WTC11 (cell line): ENCODE measurements around the gene LRRFIP1. TPM values are rescaled to one million over a fixed set of nuclear protein-coding genes. Genes with fewer than 3 reads are reported as not detected.
"Not testable (repeated sequence)": the region's sequence is repeated elsewhere in the genome, so short reads cannot be mapped to it uniquely, and the experiment has no call there.

Experiments used
- ATAC-seq: fragments of 200-7000 bp; cut with Tn5 transposase; 2 replicates; pipeline ENCODE4 v1.10.0; 2021; ENCODE audit warnings: mild to moderate bottlenecking, moderate library complexity
- CTCF ChIA-PET: fragments of 300-600 bp; sonication (Branson Sonifier 250); formaldehyde crosslinking; loops from one replicate; lab custom pipeline; 2021; ENCODE audit warnings: antibody characterized with exemption; lab: Charles Lee
- POLR2A ChIA-PET: fragments of 350-600 bp; sonication (Branson Sonifier 250); formaldehyde crosslinking; loops from one replicate; lab custom pipeline; 2021; ENCODE audit warnings: antibody characterized with exemption; lab: Charles Lee
- DNase-seq: peaks from one replicate; pipeline ENCODE4 v3.0.0; 2021; ENCODE audit warnings: low spot score
- H3K27ac Mint-ChIP-seq: 2 replicates; pipeline ENCODE4 v1.8.0; 2021; ENCODE audit warnings: mixed read lengths
- H3K27me3 Mint-ChIP-seq: 2 replicates; pipeline ENCODE4 v1.8.0; 2021; ENCODE audit warnings: low read depth, mild to moderate bottlenecking, moderate library complexity, mixed read lengths
- H3K36me3 Mint-ChIP-seq: 2 replicates; pipeline ENCODE4 v1.8.0; 2021; ENCODE audit warnings: mixed read lengths
- H3K4me1 Mint-ChIP-seq: 2 replicates; pipeline ENCODE4 v1.8.0; 2022; ENCODE audit warnings: mixed read lengths
- H3K4me3 Mint-ChIP-seq: 2 replicates; pipeline ENCODE4 v1.8.0; 2021; ENCODE audit warnings: mild to moderate bottlenecking, moderate library complexity, mixed read lengths
- H3K9me3 Mint-ChIP-seq: 2 replicates; pipeline ENCODE4 v1.8.0; 2021; ENCODE audit warnings: mixed read lengths
- ATF1 ChIP-seq: sonication (generic); formaldehyde crosslinking; IDR thresholded peaks from 2 replicates; pipeline ENCODE4 v1.8.1; 2023; ENCODE audit warnings: mild to moderate bottlenecking, moderate library complexity, missing genetic modification reagents
- ATF6 ChIP-seq: sonication (generic); formaldehyde crosslinking; IDR thresholded peaks from 2 replicates; pipeline ENCODE4 v1.8.1; 2023; ENCODE audit warnings: mild to moderate bottlenecking, missing genetic modification reagents
- FOXJ3 ChIP-seq: sonication (generic); formaldehyde crosslinking; IDR thresholded peaks from 2 replicates; pipeline ENCODE4 v1.9.0; 2021; ENCODE audit warnings: missing genetic modification reagents, mild to moderate bottlenecking, borderline replicate concordance
- FOXP4 ChIP-seq: sonication (generic); formaldehyde crosslinking; IDR thresholded peaks from 2 replicates; pipeline ENCODE4 v1.8.0; 2022; ENCODE audit warnings: mild to moderate bottlenecking, missing genetic modification reagents
- IRF2 ChIP-seq: sonication (generic); formaldehyde crosslinking; IDR thresholded peaks from 2 replicates; pipeline ENCODE4 v1.8.0; 2022; ENCODE audit warnings: low read depth, missing genetic modification reagents, borderline replicate concordance
- NFATC4 ChIP-seq: fragments of 250-450 bp; sonication (Bioruptor Pico); IDR thresholded peaks from 2 replicates; pipeline ENCODE4 v1.9.0; 2021; ENCODE audit warnings: mild to moderate bottlenecking
- PRDM15 ChIP-seq: sonication (generic); formaldehyde crosslinking; IDR thresholded peaks from 2 replicates; pipeline ENCODE4 v1.8.0; 2022; ENCODE audit warnings: missing genetic modification reagents
- SOX15 ChIP-seq: fragments of 250-450 bp; sonication (Bioruptor Pico); IDR thresholded peaks from 2 replicates; pipeline ENCODE4 v1.9.0; 2021; ENCODE audit warnings: mild to moderate bottlenecking
- TP53 ChIP-seq: sonication (generic); formaldehyde crosslinking; IDR thresholded peaks from 2 replicates; pipeline ENCODE4 v1.8.1; 2023; ENCODE audit warnings: mild to moderate bottlenecking, missing genetic modification reagents
- ZNF121 ChIP-seq: sonication (generic); formaldehyde crosslinking; IDR thresholded peaks from 2 replicates; pipeline ENCODE4 v1.8.0; 2023; ENCODE audit warnings: missing genetic modification reagents
- ZNF396 ChIP-seq: fragments of 250-450 bp; sonication (Bioruptor Pico); IDR thresholded peaks from 2 replicates; pipeline ENCODE4 v1.8.0; 2021; ENCODE audit warnings: mild to moderate bottlenecking, moderate library complexity, borderline replicate concordance
- ZNF416 ChIP-seq: fragments of 250-450 bp; sonication (Bioruptor Pico); IDR thresholded peaks from 2 replicates; pipeline ENCODE4 v1.9.0; 2021; ENCODE audit warnings: mild to moderate bottlenecking, inconsistent platforms
- ZNF423 ChIP-seq: fragments of 250-450 bp; sonication (Bioruptor Pico); IDR thresholded peaks from 2 replicates; pipeline ENCODE4 v2.1.2; 2022; ENCODE audit warnings: mild to moderate bottlenecking, moderate library complexity
- total RNA-seq: library from RNA; stranded (reverse); gene quantifications from 3 replicates; pipeline ENCODE4 v1.2.3, GENCODE V29; 2021
- TF ChIP-seq, protein P1 (sequence below): sonication (generic); formaldehyde crosslinking; conservative IDR thresholded peaks from 2 replicates; pipeline ENCODE4 v1.8.1; 2022; ENCODE audit warnings: mild to moderate bottlenecking, missing genetic modification reagents
- TF ChIP-seq, protein P2 (sequence below): sonication (generic); formaldehyde crosslinking; IDR thresholded peaks from 2 replicates; pipeline ENCODE4 v1.8.0; 2022; ENCODE audit warnings: mild to moderate bottlenecking, missing genetic modification reagents

LRRFIP1 gene
- total RNA-seq, 1 experiment from 2014 or later, result 88.4 TPM

DNA sequence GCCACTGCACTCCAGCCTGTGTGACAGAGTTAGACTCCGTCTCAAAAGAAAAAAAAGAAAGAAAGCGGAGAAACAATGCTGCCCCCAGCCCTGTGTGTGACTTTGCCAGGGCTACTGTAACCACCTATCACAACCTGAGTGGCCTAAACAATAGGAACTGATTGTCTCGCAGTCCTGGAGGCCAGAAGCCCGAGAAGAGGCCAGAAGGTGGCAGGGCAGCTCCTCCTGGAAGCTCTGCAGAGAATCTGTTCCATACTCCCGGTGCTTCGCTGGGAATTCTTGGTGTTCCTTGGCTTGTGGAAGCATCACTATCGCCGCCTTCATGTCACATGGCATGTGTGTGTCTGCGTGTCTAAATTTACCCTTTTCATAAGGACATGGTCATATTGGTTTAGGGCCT is 22.4 kb upstream of the LRRFIP1 start:
- TF ChIP-seq ZNF396 (CRISPR knock-in tag), result no peak
- TF ChIP-seq NFATC4 (CRISPR knock-in tag), result no peak
- TF ChIP-seq, protein P1, sequence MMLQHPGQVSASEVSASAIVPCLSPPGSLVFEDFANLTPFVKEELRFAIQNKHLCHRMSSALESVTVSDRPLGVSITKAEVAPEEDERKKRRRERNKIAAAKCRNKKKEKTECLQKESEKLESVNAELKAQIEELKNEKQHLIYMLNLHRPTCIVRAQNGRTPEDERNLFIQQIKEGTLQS, result no peak
- no peak for TF ChIP-seq IRF2
- no peak for TF ChIP-seq FOXJ3
- no peak for TF ChIP-seq ZNF416 (CRISPR knock-in tag)
- TF ChIP-seq ZNF121 (CRISPR knock-in tag), result no peak
- no peak for TF ChIP-seq SOX15 (CRISPR knock-in tag)
- TF ChIP-seq TP53 (CRISPR knock-in tag), result no peak
- TF ChIP-seq ZNF423 (CRISPR knock-in tag), result no peak
- no peak for TF ChIP-seq ATF1 (CRISPR knock-in tag)
- TF ChIP-seq, protein P2, sequence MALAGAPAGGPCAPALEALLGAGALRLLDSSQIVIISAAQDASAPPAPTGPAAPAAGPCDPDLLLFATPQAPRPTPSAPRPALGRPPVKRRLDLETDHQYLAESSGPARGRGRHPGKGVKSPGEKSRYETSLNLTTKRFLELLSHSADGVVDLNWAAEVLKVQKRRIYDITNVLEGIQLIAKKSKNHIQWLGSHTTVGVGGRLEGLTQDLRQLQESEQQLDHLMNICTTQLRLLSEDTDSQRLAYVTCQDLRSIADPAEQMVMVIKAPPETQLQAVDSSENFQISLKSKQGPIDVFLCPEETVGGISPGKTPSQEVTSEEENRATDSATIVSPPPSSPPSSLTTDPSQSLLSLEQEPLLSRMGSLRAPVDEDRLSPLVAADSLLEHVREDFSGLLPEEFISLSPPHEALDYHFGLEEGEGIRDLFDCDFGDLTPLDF (CRISPR knock-in tag), result no peak
- TF ChIP-seq PRDM15 (CRISPR knock-in tag), result no peak
- TF ChIP-seq ATF6 (CRISPR knock-in tag), result no peak
- TF ChIP-seq FOXP4 (CRISPR knock-in tag), result no peak
- TF ChIP-seq, all 79 proteins: peak for 0
- Mint-ChIP-seq H3K9me3 (peaks cover 42% of the 10 kb centered on the region), H3K4me3 (no peak overlapping the region), H3K4me1 (peaks cover 41% of the 10 kb centered on the region), H3K36me3 (peaks cover 43% of the 10 kb centered on the region), H3K27me3 (peaks cover 15% of the 10 kb centered on the region), H3K27ac (no peak overlapping the region; the same call in 1 of the 2 replicates)
- POLR2A ChIA-PET, result no interaction called here
- CTCF ChIA-PET, result interaction anchor here (1.1 to 4.2 kb wide), 3 partner anchors 9 to 92 kb away, joined by 5 to 36 read pairs (median 6); no protein-coding TSS in a partner anchor
- peak; percentile 19; the same call in 1 of the 2 replicates for ATAC-seq
- DNase-seq, result no peak

DNA sequence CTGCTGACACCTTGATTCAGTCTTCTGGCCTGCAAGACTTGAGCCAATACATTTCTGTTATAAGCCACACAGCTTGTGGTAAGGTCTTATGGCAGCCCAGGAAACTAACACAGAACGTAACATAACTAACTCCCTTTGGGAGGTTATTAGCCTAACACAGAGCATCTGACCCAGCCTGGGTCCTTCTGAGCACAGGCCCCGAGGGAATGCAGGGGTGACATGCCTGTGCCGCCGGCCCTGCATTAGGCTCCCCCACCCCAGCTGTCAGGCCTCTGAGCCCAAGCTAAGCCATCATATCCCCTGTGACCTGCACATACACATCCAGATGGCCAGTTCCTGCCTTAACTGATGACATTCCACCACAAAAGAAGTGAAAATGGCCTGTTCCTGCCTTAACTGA is 20.9 kb upstream of the LRRFIP1 start:
- ATAC-seq, POLR2A ChIA-PET, H3K27ac Mint-ChIP-seq, CTCF ChIA-PET, DNase-seq, H3K4me3 Mint-ChIP-seq: not testable (repeated sequence)
- Mint-ChIP-seq H3K36me3 (peaks cover 43% of the 10 kb centered on the region), H3K27me3 (peaks cover 15% of the 10 kb centered on the region), H3K4me1 (peaks cover 34% of the 10 kb centered on the region), H3K9me3 (peaks cover 42% of the 10 kb centered on the region)
